ENCODE data around the gene GLI3.

GLI3 gene

GRCh38 chr7:42235741-42236161 is 1.3 kb downstream of the GLI3 start:
- no peak for DNase-seq

- DNase-seq = no peak
These were observed 2.3 kb downstream of the GLI3 start for GRCh38 chr7:42234736-42235135.

GRCh38 chr7:42233695-42234331 is 3.2 kb downstream of the GLI3 start:
- DNase-seq = no peak

DNA sequence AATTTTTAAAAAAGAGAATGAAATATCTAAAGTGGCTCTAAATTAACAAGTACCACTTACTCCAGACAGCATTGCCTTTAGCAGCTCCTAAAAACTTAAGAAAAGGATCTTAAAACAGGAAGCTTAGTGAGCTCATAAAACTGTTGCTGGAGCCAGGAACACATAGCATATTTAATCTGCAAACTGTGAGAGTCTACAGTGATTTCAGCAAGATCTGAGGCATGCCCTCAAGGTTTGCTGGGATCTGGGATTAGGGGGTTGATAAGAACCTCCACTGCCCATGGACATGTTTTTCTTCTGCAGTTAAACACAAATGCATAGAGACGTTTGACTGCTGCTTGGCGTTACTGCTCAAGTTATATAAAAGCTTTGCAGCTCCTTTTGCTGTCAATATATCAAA is 3.8 kb downstream of the GLI3 start:
- no peak for DNase-seq

DNA sequence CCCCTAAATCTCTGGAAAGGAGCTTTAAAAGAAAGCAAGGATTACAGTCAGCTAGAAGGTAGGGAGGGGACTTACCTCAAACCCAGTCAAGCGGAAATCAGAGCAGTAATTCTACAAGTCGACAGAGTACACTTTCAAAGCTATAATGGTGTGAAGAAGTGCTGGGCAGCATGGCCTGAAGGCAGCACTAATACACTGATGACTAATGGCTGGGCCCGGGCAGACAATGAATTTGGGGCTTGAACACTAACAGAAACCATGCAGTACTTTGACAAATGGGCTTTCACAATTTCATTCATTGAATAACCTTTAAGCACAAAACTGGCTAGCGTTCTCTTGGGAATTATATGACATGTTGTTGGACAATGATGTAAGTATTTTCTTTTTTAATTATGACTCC is 4.7 kb downstream of the GLI3 start:
- DNase-seq = no peak

DNA sequence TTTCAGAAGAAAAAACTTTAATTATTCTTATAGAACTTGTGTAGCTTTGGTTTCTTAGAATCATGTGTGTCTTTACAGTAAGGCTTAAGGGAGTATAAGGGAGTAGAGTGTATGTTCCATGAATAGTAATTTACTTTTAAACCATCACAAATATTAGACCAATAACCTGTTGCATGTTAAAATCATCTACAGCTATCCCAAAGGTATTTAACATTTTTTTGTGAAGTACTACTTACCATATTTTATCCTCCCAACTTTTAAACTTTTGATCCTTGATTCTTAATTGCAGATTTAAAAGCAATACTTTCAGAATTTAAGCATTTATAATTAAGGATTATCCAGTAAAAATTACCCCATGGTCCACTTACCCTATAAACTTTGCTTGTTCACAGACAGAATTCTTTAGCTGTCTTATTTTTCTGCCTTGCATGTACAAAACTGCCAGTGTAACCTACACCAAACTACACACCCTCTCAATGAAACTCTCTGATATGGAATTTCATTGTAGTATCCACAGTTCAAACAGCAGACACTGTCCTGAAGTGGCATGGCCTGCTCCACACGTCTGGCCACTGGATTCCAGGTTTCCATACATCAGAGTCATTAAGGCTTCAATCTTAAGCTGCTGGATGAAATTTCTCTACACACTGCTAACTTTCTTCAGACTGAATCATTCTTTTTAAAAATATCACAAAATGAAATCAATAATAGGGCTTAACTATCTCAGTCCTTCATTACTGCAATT is 5.8 kb downstream of the GLI3 start:
- no peak for DNase-seq

DNA sequence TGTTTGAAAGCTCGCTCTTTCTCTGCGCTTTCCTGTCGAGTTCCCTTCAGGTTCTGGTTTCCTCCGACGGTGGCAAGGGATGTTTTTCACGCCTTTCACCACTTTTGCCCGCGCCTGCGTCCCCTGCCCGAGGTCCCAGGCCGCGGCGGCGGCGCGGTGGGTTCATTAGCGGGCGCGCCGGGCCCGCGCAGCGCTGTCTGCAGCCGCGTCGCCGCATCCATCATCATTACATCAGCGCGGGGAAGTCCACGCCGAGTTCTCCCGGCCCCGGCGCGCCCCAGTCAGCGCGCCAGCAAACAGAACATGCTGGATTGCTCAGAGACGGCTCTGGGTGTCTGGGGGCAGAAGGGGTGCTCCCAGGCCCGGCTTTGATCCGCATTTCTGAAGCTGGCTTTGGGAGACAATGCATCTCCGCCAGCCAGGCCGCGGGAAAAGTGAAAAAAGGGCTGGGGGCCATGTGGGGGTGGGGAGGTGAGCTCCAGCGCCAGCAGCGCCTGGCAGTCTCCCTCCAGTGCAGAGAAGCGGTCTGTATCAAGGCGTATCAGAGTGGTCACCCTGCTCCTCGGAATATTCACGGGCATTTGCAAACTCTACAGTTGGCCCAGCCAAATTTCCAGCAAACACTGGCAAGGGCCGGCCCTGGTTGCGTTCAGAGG is 8.9 kb downstream of the GLI3 start:
- DNase-seq = no peak

DNA sequence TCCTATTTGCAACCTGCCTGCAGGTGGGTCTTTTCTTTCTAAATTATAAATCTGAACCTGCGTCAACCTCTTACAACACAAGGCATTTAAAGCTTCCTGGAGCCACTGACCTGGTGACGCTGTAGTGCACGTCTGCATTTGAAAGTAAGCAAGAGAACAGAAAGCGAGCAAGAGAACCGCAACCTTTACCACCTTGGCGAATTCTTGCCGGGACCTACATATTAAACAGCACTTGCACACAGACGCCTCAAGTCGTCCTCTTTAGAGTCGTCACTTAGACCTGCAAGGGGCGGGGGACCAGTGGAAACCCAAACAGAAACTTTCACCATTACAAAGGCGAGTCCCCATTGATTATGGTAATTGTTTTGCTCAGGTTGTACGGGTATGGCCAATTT is 9.5 kb downstream of the GLI3 start:
- DNase-seq = peak in 1 of 2 donors; percentile 5

- DNase-seq = no peak
These were observed 10.0 kb downstream of the GLI3 start for GRCh38 chr7:42227021-42227420.

DNA sequence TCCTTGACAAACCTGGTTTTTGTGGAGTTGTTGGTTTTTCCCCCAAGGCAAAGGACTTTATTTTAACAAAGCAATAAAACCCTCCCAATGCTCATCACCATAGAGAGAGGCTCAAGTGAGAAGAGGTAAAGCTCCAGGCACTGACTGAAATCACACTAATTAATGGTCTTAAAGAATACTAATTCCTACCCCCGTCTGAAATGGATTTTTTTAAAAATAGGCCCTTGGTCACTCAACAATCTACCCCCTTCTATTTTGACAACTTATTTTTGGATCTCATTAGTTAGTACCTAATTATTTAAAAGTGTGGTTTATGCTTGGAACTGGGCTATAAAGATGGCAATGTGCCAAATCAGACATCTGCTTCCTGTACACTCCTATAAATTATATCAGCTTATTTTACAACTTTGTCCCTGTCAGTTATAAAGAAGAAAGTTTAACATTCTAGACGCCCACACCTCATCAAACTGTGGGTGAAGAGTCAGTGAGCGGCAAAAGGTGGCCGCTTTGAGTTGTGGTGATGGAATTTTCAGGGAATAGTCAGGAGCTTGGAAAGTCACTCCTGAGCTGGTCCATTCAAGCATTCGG is 10.6 kb downstream of the GLI3 start:
- no peak for DNase-seq

DNA sequence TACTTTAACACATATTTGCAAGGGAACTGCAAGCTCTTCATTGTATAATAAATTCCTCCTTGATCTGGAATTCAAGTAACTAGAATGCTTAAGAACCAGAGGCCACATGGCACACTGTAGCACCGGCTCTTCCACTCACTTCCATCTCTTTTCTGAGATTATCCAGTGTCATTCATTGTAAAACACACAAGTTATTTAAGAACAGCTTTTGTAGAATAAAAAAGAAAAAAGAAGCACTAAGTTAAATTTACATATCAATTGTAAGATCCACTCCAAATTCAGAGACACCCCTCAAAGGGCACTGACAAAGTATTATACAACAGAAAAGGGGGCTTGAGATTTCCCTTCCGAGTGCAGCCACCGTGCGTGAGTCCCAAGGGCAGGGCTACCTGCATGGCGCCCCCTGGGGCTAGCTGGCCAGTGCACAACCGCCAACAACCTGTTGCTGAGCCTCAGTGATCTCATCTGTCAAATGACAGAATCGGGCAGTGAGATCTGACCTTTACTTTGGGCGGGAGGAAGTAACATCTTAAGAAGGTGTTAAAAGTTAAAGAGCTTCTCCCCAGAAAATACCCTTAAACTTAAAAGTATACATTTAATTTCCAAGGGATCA is 12.5 kb downstream of the GLI3 start:
- DNase-seq = no peak

GRCh38 chr7:42222891-42223290 is 14.1 kb downstream of the GLI3 start:
- no peak for DNase-seq

DNA sequence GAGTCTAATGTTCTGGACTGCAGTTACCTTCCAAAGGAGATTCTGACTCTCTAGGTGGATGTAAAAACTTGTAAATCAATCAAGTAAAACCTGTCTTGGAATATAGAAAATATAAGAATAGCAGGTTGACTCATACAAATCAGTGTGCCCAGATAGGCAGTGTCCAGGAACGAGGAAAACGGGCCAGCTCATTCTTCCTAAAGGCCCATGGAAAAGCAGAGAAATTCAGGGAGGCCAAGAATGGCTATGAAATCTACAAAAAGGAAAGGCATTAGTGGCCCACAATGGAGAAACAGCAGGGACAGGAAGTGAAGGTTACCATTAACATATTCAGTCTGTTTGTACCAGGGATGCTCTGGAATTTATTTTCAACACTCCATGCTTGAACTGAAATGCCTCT is 14.9 kb downstream of the GLI3 start:
- DNase-seq = no peak

DNA sequence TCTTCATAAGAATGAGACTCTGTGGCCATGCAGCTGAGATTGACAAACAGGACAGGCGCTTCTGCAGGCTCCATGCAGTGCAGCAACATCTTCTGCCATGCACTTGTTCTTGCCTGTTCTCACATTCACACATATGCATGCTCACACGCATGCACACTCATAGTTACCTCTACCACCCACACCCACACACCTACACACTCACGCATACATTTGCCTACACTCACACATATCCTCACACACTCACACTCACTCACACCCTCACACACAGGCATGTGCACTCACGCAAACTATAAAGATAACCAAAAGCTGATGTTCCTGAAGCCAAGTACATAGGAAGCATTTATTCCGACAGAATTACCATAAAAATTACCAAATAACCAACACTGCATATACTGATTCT is 15.7 kb downstream of the GLI3 start:
- no peak for DNase-seq

DNA sequence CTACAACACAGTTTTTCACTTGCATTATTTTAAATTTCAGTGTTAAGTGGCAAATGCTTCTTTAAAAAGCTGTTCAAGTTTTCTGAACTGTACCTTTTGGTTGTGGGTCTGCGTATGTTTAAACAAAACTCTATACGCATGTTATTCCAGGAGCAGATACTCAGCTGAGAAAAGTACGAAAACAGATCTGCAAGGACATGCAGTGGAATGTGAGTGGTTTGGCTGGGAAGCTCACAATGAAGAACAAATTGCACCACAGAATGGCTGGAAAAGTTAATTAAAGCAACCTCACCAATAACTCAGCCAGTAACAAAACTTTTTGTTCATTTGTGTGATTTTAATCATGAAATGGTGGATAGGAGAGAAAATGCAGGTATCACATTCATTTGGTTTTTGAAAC is 17.6 kb downstream of the GLI3 start:
- no peak for DNase-seq

GRCh38 chr7:42218248-42218647 is 18.8 kb downstream of the GLI3 start:
- no peak for DNase-seq

DNA sequence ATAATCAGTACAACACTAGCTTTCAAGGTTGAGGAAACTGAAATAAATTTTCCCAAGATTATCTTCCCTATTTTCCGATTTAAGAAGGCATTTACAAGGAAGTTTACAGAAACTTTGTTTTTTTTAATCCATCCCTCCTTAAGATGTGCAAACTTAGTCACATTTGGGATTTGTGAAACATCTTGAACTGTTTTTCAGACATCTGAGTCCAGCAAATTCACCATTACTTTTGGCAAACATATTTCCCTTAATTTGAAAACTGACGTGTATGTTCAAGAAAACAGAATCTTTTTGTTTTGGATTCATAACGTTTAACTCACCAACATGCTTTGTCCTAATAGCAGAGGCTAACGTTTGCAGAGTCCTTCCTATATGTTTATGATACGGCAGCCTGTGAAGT is 19.5 kb downstream of the GLI3 start:
- no peak for DNase-seq

DNA sequence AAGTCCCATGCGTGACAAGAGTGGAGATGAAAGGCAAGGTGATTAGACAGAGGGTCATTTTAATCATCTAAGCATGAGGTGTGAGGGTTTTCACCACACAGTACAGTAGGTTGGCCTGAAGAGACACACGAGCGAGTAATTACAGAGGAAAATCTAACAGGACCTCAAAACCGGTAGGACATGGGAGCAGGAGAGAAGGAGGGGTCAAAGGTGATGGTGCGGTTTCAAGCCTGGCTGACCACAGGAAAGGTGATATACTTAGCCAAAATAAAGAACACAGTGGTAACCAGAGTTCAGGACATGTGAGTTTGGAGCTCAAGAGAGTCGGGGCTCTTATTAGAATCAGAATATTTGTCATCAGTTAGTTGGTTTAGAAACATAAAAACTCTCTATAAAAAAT is 20.0 kb downstream of the GLI3 start:
- DNase-seq = no peak

DNA sequence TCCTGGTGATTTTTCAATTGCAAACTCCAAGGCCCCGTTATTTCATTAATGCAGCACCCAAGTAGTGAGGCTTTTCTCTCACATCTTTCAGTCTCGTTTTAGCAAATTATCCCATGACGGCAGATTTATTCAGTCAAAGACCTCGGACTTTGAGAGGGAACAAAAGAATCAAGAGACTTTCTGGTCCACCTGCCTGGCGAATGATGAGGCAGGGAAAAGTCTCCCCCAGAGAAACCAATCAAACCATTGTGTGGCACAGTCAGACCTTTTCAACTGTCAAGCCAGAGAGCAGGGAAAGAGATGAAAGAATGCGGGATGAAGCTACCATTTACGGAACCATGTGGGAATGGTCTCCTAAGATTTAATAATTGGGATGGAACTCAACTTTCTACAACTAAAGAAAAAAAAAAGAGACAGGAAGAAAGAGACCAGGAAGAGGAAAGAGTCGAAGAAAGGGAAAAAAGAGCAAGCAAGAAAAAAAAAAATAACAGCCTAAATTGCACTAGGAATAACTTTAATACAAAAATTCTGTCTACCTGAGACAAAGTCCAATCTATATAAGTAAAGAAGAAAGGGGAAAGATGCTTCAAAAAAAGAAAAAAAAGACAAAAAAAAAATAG is 22.8 kb downstream of the GLI3 start:
- DNase-seq = no peak

DNA sequence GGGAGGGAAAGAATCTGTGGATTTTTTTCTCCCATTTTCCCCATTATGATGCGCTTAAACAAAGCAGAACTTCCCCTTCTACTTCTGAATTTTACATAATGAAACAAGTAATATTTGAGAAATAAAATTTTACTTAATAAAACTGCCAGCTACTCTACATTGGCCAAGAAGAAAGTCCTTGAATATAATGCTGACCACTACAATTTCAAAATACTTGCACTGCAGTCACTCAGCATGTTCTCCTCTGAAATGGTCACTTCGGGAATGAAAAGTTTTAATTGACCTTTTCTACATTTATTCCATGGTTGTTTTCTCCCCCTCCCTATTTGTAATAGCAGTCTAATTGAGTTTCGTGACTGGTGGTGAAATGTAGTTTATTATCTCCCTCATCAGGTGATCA is 23.9 kb downstream of the GLI3 start:
- no peak for DNase-seq

DNA sequence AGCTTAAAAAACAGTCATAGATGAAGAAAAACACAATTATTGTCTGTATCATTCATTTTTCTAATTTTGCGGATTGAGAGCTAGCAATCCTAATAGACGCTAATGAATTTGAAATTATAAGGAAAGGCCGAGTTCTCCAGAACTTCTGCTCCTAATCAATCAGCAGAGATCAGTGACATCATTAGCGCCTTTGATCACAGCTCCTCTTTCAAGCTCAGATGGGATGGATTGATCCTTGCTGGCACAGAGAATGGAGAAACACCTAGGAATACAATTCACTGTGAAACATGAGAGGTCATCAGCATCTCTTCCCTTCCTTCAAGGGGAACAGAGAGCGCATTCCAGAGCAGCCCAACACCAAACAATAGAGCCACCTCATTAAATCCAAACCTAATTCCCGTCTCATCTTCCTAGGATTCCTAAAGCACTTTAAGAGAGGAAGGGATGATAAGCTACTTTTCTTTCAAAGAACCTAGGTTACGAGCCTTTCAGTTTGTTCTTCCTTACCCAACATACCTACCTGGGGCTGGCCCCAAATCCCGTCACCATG is 24.4 kb downstream of the GLI3 start:
- no peak for DNase-seq

- no peak for DNase-seq
These were observed 25.1 kb downstream of the GLI3 start for GRCh38 chr7:42211938-42212337.

DNA sequence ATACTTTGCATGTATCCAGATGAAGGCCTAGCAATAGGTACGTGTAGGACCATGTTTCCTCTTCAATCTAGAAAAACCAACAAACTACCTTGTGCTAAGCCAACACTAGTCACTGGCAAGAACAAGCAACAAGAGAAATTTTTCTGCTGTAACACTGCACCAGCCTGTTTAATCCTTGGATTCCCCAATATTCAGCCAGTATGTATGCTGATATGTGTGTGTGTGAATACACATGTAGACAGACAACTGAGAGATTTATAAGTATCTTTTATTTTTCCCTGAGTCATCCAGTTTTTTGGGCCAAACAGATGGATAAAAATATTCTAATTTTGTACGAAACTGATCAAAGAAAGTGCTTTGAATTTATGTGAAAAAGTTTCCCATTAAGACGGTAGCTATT is 26.2 kb downstream of the GLI3 start:
- no peak for DNase-seq
